ENCODE results near the gene XYLB. TPM values are rescaled to one million over a fixed set of nuclear protein-coding genes. Genes with fewer than 3 reads are reported as not detected.
A peak's percentile ranks its signal among the peaks of the same experiment; 100 is the strongest.

The XYLB gene
- total RNA-seq, 6 donors from 2014 or later: 1.3 to 7.3 (median 4.6) TPM

- 74 to 82% methylated on average over 9 of the region's 9 CpGs for WGBS, 2 donors
- peak in 1 of 2 donors; percentile 6 for ATAC-seq (ENCODE audit: low FRiP score in 2 of 2)
- no peaks in the 10 kb centered on the region for H3K9me3 ChIP-seq
- H3K4me3 ChIP-seq: no peak overlapping the region
- TF ChIP-seq EP300 (IDR thresholded peaks at IDR 0.05): no peak
- no peak for TF ChIP-seq POLR2AphosphoS5 (IDR thresholded peaks at IDR 0.05)
- peak in 1 of 6 experiments; percentile 14 for TF ChIP-seq CTCF (IDR thresholded peaks at IDR 0.05)
- no peak for TF ChIP-seq POLR2A (IDR thresholded peaks at IDR 0.05)
- no peaks in the 10 kb centered on the region for H3K36me3 ChIP-seq
- H3K27ac ChIP-seq: peak overlapping the region in 1 of 4 donors; percentile 30
- H3K4me1 ChIP-seq: peaks cover 41 to 68% (median 54%) of the 10 kb centered on the region in 4 donors
- H3K27me3 ChIP-seq: no peaks in the 10 kb centered on the region
- DNase-seq: peak in 1 of 2 donors; percentile 49
Measured at GRCh38 chr3:38457111-38458003, 110.8 kb downstream of the XYLB start.

GRCh38 chr3:38458796-38459498 lies 112.4 kb downstream of the XYLB start:
- no peaks in the 10 kb centered on the region for H3K27me3 ChIP-seq
- ATAC-seq (ENCODE audit: low FRiP score in 2 of 2) (peak; percentile 22 to 71), DNase-seq (peak; percentile 80 to 87)
- no peaks in the 10 kb centered on the region for H3K9me3 ChIP-seq
- H3K4me3 ChIP-seq: peak overlapping the region in 3 of 4 donors; percentile 22 to 37 (median 31)
- TF ChIP-seq POLR2AphosphoS5 (IDR thresholded peaks at IDR 0.05) (peak; percentile 40 to 42), EP300 (IDR thresholded peaks at IDR 0.05) (peak in 1 of 4 donors; percentile 42), CTCF (IDR thresholded peaks at IDR 0.05) (no peak), POLR2A (IDR thresholded peaks at IDR 0.05) (peak in 1 of 4 donors; percentile 38)
- peak overlapping the region; percentile 52 to 76 (median 74) for H3K27ac ChIP-seq
- peaks cover 36 to 59% (median 47%) of the 10 kb centered on the region in 4 donors for H3K4me1 ChIP-seq
- no peaks in the 10 kb centered on the region for H3K36me3 ChIP-seq
- WGBS, 2 donors: 44 to 92% methylated on average over 3 to 11 of the region's 13 CpGs

GRCh38 chr3:38459499-38460048 lies 113.0 kb downstream of the XYLB start:
- Histone ChIP-seq H3K27ac (peak overlapping the region; percentile 52 to 76 (median 74)), H3K27me3 (no peaks in the 10 kb centered on the region), H3K36me3 (no peaks in the 10 kb centered on the region), H3K9me3 (no peaks in the 10 kb centered on the region), H3K4me3 (peak overlapping the region in 3 of 4 donors; percentile 22 to 37 (median 31)), H3K4me1 (peaks cover 36 to 53% (median 47%) of the 10 kb centered on the region in 4 donors)
- WGBS, 2 donors: 60 to 69% methylated on average over 2 to 10 of the region's 10 CpGs
- ATAC-seq (ENCODE audit: low FRiP score in 2 of 2): no peak
- peak in 1 of 2 donors; percentile 76 for DNase-seq
- TF ChIP-seq POLR2A (IDR thresholded peaks at IDR 0.05): no peak
- no peak for TF ChIP-seq CTCF (IDR thresholded peaks at IDR 0.05)
- TF ChIP-seq POLR2AphosphoS5 (IDR thresholded peaks at IDR 0.05): no peak
- TF ChIP-seq EP300 (IDR thresholded peaks at IDR 0.05): no peak

GRCh38 chr3:38460377-38461270 lies 114.0 kb downstream of the XYLB start:
- no peak for TF ChIP-seq POLR2A (IDR thresholded peaks at IDR 0.05)
- 74 to 80% methylated on average over 12 of the region's 12 CpGs for WGBS, 2 donors
- DNase-seq (no peak), ATAC-seq (ENCODE audit: low FRiP score in 2 of 2) (no peak)
- Histone ChIP-seq H3K4me3 (no peak overlapping the region), H3K27ac (peak overlapping the region in 1 of 4 donors; percentile 76), H3K27me3 (no peaks in the 10 kb centered on the region), H3K4me1 (peaks cover 32 to 48% (median 39%) of the 10 kb centered on the region in 4 donors), H3K36me3 (no peaks in the 10 kb centered on the region), H3K9me3 (no peaks in the 10 kb centered on the region)

Small RNAs within 50 kb of the gene (small RNA-seq; reads per million reads assigned to genes)
- gene RNU6-235P: 0 reads per million in 4 donors

Other genes starting within 250 kb of the XYLB start
- gene ACAA1, start 209.7 kb upstream of the XYLB start, total RNA-seq: 100 to 1,000 TPM in 4 of 6 donors, 10 to 100 TPM in 2; 67.1 to 170 (median 116) TPM
- gene MYD88, start 208.1 kb upstream of the XYLB start, total RNA-seq: 100 to 1,000 TPM in 2 of 6 donors, 10 to 100 TPM in 4; 38.1 to 116 (median 83.3) TPM
- gene OXSR1, start 181.2 kb upstream of the XYLB start, total RNA-seq: 10 to 100 TPM; 26.6 to 43.7 (median 31.6) TPM
- 1 to 10 TPM in 1 of 6 donors, under 1 TPM in 3, not detected in 2; 0.27 to 1.6 (median 0.48) TPM for gene SLC22A13, start 81.0 kb upstream of the XYLB start, total RNA-seq
- gene SLC22A14, start 64.5 kb upstream of the XYLB start, total RNA-seq: 1 to 10 TPM in 1 of 6 donors, under 1 TPM in 1, not detected in 4; 0.30 to 1.6 TPM
- 1 to 10 TPM; 4.1 to 9.4 (median 8.0) TPM for gene ACVR2B, start 107.1 kb downstream of the XYLB start, total RNA-seq
- 10 to 100 TPM; 10.0 to 34.6 (median 13.2) TPM for gene EXOG, start 149.6 kb downstream of the XYLB start, total RNA-seq

All from upper lobe of left lung (tissue), 6 donors.